Esophagus muscularis mucosa (tissue), 4 donors: ENCODE results near the gene PHLPP1. TPM values are rescaled to one million over a fixed set of nuclear protein-coding genes. Genes with fewer than 3 reads are reported as not detected.

Experiments used
- DNase-seq: peaks from one replicate; pipeline ENCODE4 v3.0.0-alpha.2; 2017; ENCODE audit errors: extremely low spot score
- H3K27ac ChIP-seq, 4 donors: fragments of 200-600 bp; sonication (generic); replicated peaks in 1 of 4; 1 replicate in 3 of 4; 2 replicates in 1 of 4; pipeline ENCODE4 v1.5.1; 2016 to 2019; ENCODE audit warnings: mild to moderate bottlenecking in 1 of 4
- H3K27me3 ChIP-seq, 4 donors: fragments of 200-600 bp; sonication (generic); one replicate each; pipeline versions ENCODE4 v1.5.1 to v1.6.0; 2016 to 2019
- H3K36me3 ChIP-seq, 4 donors: fragments of 200-600 bp; sonication (generic); one replicate each; pipeline ENCODE4 v1.5.1; 2016 to 2019
- H3K4me1 ChIP-seq, 4 donors: fragments of 200-600 bp; sonication (generic); one replicate each; pipeline ENCODE4 v1.5.1; 2016 to 2019
- H3K4me3 ChIP-seq, 4 donors: fragments of 200-600 bp; sonication (generic); 1 replicate in 2 of 4; 2 replicates in 2 of 4; pipeline ENCODE4 v1.5.1; 2016 to 2019; ENCODE audit warnings: mild to moderate bottlenecking in 4 of 4, moderate library complexity in 1 of 4
- H3K9me3 ChIP-seq, 4 donors: fragments of 200-600 bp; sonication (generic); 1 replicate in 3 of 4; 2 replicates in 1 of 4; pipeline ENCODE4 v1.5.1; 2016 to 2019
- CTCF ChIP-seq, 3 experiments: fragments of 200-600 bp in 2 of 3; fragments of 450-650 bp in 1 of 3; sonication (generic) in 2 of 3; IDR thresholded peaks; one replicate each; pipeline ENCODE4 v1.5.1; 2017 to 2019; ENCODE audit warnings: antibody characterized with exemption in 3 of 3, mild to moderate bottlenecking in 2 of 3, moderate library complexity in 1 of 3
- EP300 ChIP-seq: sonication (generic); formaldehyde crosslinking; IDR thresholded peaks from one replicate; pipeline ENCODE4 v1.6.1; 2017; ENCODE audit warnings: antibody characterized with exemption
- POLR2A ChIP-seq: fragments of 450-650 bp; IDR thresholded peaks from one replicate; pipeline ENCODE4 v1.6.1; 2017; ENCODE audit warnings: antibody characterized with exemption, moderate library complexity, mild to moderate bottlenecking, low read depth
- POLR2AphosphoS5 ChIP-seq, 2 donors: sonication (generic); formaldehyde crosslinking; IDR thresholded peaks; one replicate each; pipeline ENCODE4 v1.6.1; 2017; ENCODE audit warnings: antibody characterized with exemption in 2 of 2
- WGBS: methylation state at CpG from one replicate; pipeline ENCODE4 v1.1.5; 2018; 5-methylcytosine and 5-hydroxymethylcytosine counted together
- intact Hi-C: fragments of 100-400 bp; cut with DNase I; formaldehyde crosslinking; loops from one replicate; pipeline ENCODE4 v1.15.1; 2023
- total RNA-seq, 4 donors: library from RNA; depleted of rRNA; stranded (reverse); fragments of >200 nt; gene quantifications; one replicate each; pipeline versions ENCODE4 v1.1.0 to v1.2.1, GENCODE V29; 2016

Gene PHLPP1
- total RNA-seq, 4 donors from 2014 or later, result 11.6 to 23.0 (median 17.3) TPM

GRCh38 chr18:62678847-62679485, 36.4 kb upstream of the PHLPP1 start:
- Histone ChIP-seq H3K4me1 (no peaks in the 10 kb centered on the region), H3K27ac (no peak overlapping the region), H3K27me3 (no peaks in the 10 kb centered on the region), H3K36me3 (no peaks in the 10 kb centered on the region), H3K9me3 (no peaks in the 10 kb centered on the region), H3K4me3 (no peak overlapping the region)
- intact Hi-C loops, result no loop called here
- WGBS, result 76% methylated on average over 9 of the region's 9 CpGs
- no peak for TF ChIP-seq POLR2A
- no peak for TF ChIP-seq CTCF (IDR thresholded peaks at IDR 0.05)
- TF ChIP-seq EP300, result no peak
- no peak for TF ChIP-seq POLR2AphosphoS5 (IDR thresholded peaks at IDR 0.05)
- no peak for DNase-seq

GRCh38 chr18:62682371-62682770, 33.0 kb upstream of the PHLPP1 start:
- H3K9me3 ChIP-seq, result no peaks in the 10 kb centered on the region
- H3K4me3 ChIP-seq, result no peak overlapping the region
- no peak overlapping the region for H3K27ac ChIP-seq
- no peaks in the 10 kb centered on the region for H3K4me1 ChIP-seq
- WGBS, result 74% methylated on average over 4 of the region's 4 CpGs
- no peaks in the 10 kb centered on the region for H3K27me3 ChIP-seq
- DNase-seq, result no peak
- intact Hi-C loops, result no loop called here
- TF ChIP-seq POLR2A, result no peak
- no peak for TF ChIP-seq POLR2AphosphoS5 (IDR thresholded peaks at IDR 0.05)
- no peak for TF ChIP-seq EP300
- TF ChIP-seq CTCF (IDR thresholded peaks at IDR 0.05), result no peak
- H3K36me3 ChIP-seq, result no peaks in the 10 kb centered on the region

- Histone ChIP-seq H3K27me3 (no peaks in the 10 kb centered on the region), H3K4me1 (no peaks in the 10 kb centered on the region), H3K36me3 (no peaks in the 10 kb centered on the region), H3K27ac (no peak overlapping the region), H3K4me3 (no peak overlapping the region), H3K9me3 (peaks cover 0 to 6% (median 2%) of the 10 kb centered on the region in 4 donors)
- WGBS, result 90% methylated on average over 4 of the region's 4 CpGs
- TF ChIP-seq EP300, result no peak
- TF ChIP-seq CTCF (IDR thresholded peaks at IDR 0.05), result no peak
- TF ChIP-seq POLR2AphosphoS5 (IDR thresholded peaks at IDR 0.05), result no peak
- TF ChIP-seq POLR2A, result no peak
- no peak for DNase-seq
- intact Hi-C loops, result no loop called here
These were observed 31.4 kb upstream of the PHLPP1 start for GRCh38 chr18:62683935-62684334.

DNA sequence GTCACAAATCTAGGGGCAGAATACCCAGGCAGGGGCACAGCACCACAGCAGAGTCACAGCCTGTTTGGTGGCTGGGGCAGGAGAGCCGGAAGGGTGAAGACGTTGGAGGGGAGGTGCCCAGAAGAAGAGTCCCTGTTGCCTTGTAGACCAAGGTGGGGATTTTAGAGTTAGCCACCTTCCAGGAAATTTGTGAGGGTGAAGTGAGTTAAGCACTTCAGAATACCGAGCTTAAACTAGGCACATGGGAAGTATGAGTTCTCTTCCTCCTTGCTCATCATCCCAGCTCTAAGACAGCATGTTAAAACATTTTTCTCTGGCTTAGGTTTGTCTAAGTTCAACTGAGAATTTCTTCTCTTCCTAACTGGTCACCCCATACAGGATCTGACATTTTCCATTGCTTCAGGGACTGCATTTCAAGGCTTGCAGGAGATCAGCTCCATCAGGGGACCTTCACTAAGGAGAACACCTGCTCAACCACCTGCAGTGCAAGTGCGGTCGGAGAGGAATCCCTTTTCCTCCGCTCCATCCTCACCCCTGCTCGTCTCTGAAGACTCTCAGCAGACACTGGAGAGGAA, 26.5 kb upstream of the PHLPP1 start:
- no peak for TF ChIP-seq CTCF (IDR thresholded peaks at IDR 0.05)
- no peak for TF ChIP-seq EP300
- TF ChIP-seq POLR2A, result no peak
- no peak for TF ChIP-seq POLR2AphosphoS5 (IDR thresholded peaks at IDR 0.05)
- no peak overlapping the region for H3K27ac ChIP-seq
- H3K9me3 ChIP-seq, result peaks cover 0 to 8% (median 4%) of the 10 kb centered on the region in 4 donors
- WGBS, result 96% methylated on average over 7 of the region's 7 CpGs
- no peak overlapping the region for H3K4me3 ChIP-seq
- intact Hi-C loops, result no loop called here
- H3K36me3 ChIP-seq, result no peaks in the 10 kb centered on the region
- H3K27me3 ChIP-seq, result no peaks in the 10 kb centered on the region
- DNase-seq, result no peak
- H3K4me1 ChIP-seq, result peaks cover 0 to 11% (median 0%) of the 10 kb centered on the region in 4 donors
